ENCODE measurements around the gene PCDH12. TPM values are rescaled to one million over a fixed set of nuclear protein-coding genes. Genes with fewer than 3 reads are reported as not detected.

Gene PCDH12
- total RNA-seq, 1 experiment from 2014 or later: 0.02 TPM

- ChIA-PET POLR2A (no interaction called here), CTCF (no interaction called here), RAD21 (ENCODE audit: low non-redundant PET in 1 of 2, low total read pairs in 2 of 2, uncharacterized antibody in 2 of 2, unreplicated experiment in 2 of 2) (no interaction called here)
- no TSS peak for BruUV-seq (replicated peaks)
- no peak overlapping the region for H3K4me3 ChIP-seq (replicated peaks in 1 of 2; ENCODE audit: low read depth in 1 of 2, low read length in 2 of 2)
- no peaks in the 10 kb centered on the region for H4K20me1 ChIP-seq (ENCODE audit: insufficient read depth)
- no peaks in the 10 kb centered on the region for H3K79me2 ChIP-seq (ENCODE audit: insufficient read depth, low read length)
- intact Hi-C loops (cut with micrococcal nuclease): no loop called here
- H3K36me3 ChIP-seq (ENCODE audit: control insufficient read depth in 1 of 2, insufficient read depth in 2 of 2, low read length in 2 of 2): no peaks in the 10 kb centered on the region
- H3K4me1 ChIP-seq (ENCODE audit: control insufficient read depth in 1 of 2, insufficient read depth in 2 of 2, low read length in 2 of 2): no peaks in the 10 kb centered on the region
- no peak overlapping the region for H3K27ac ChIP-seq (ENCODE audit: low read depth, low read length)
- no peaks in the 10 kb centered on the region for H3K9me2 ChIP-seq (ENCODE audit: insufficient read depth)
- no peaks in the 10 kb centered on the region for H3K27me3 ChIP-seq (ENCODE audit: insufficient read depth, low read length)
- ATAC-seq: no peak
- no peak for DNase-seq (ENCODE audit: low read depth, low spot score)
- H3K9ac ChIP-seq (ENCODE audit: low read length): no peak overlapping the region
- H2AFZ ChIP-seq (ENCODE audit: low read depth, low read length, poor library complexity, severe bottlenecking): no peak overlapping the region
- TF ChIP-seq ZNF274 (IDR thresholded peaks at IDR 0.05; ENCODE audit: low read depth, low read length): no peak
- no peak for TF ChIP-seq TCF7L2 (IDR thresholded peaks at IDR 0.05; ENCODE audit: borderline replicate concordance, extremely low read depth, insufficient read depth, insufficient read length)
- TF ChIP-seq SRF (IDR thresholded peaks at IDR 0.05; ENCODE audit: low read depth): no peak
- no peak for TF ChIP-seq SIN3A (IDR thresholded peaks at IDR 0.05; ENCODE audit: low read depth)
- no peak for TF ChIP-seq RAD21 (IDR thresholded peaks at IDR 0.05; ENCODE audit: low read depth)
- TF ChIP-seq ZBTB33 (IDR thresholded peaks at IDR 0.05; ENCODE audit: extremely low read depth, insufficient replicate concordance, low read length): no peak
- TF ChIP-seq POLR2A (IDR thresholded peaks at IDR 0.05; ENCODE audit: borderline replicate concordance, extremely low read depth, insufficient read depth, insufficient read length): no peak
- TF ChIP-seq ATF3 (IDR thresholded peaks at IDR 0.05): no peak
- no peak for TF ChIP-seq MAX (IDR thresholded peaks at IDR 0.05)
- no peak for TF ChIP-seq REST (IDR thresholded peaks at IDR 0.05; ENCODE audit: low read depth)
- no peak overlapping the region for H3K4me2 ChIP-seq (ENCODE audit: low read length)
- H3K9me3 ChIP-seq (ENCODE audit: control insufficient read depth in 1 of 2, insufficient read depth in 1 of 2, low read depth in 1 of 2, low read length in 2 of 2): no peaks in the 10 kb centered on the region
Observed at GRCh38 chr5:141947316-141947715, 10.7 kb downstream of the PCDH12 start.

All from HCT116 (cell line).